HEK293 (cell line): Measurements from ENCODE around the gene KRAS.
A peak's percentile ranks its signal among the peaks of the same experiment; 100 is the strongest.

Source experiments
- CTCF ChIA-PET: fragments of 350-600 bp; formaldehyde crosslinking; extraction: SDS; loops from one replicate; lab custom pipeline; 2021; ENCODE audit warnings: antibody characterized with exemption; lab: Yijun Ruan, JAX
- POLR2A ChIA-PET: fragments of 300-600 bp; formaldehyde crosslinking; extraction: SDS; loops from one replicate; lab custom pipeline; 2020; ENCODE audit warnings: antibody characterized with exemption, inconsistent platforms; lab: Yijun Ruan, JAX
- H3K27ac ChIP-seq: fragments of 200-500 bp; sonication (Bioruptor generic); 2 replicates; pipeline ENCODE4 v1.5.1; 2014; ENCODE audit warnings: low read depth, low read length, control low read depth, inconsistent platforms; ENCODE audit errors: extremely low read depth
- H3K36me3 ChIP-seq, 2 experiments: fragments of 200-500 bp in 1 of 2; sonication (Bioruptor generic) in 1 of 2; 1 replicate in 1 of 2; 2 replicates in 1 of 2; pipeline ENCODE4 v1.5.1; 2014 to 2017; ENCODE audit warnings: inconsistent platforms in 2 of 2, low read length in 2 of 2; ENCODE audit not compliant: control insufficient read depth in 2 of 2, insufficient read depth in 1 of 2
- H3K4me1 ChIP-seq: fragments of 200-500 bp; sonication (Bioruptor generic); 2 replicates; pipeline ENCODE4 v1.5.1; 2014; ENCODE audit warnings: mild to moderate bottlenecking, low read length, inconsistent platforms; ENCODE audit not compliant: control insufficient read depth, insufficient read depth
- H3K4me3 ChIP-seq: 2 replicates; pipeline ENCODE4 v1.5.1; 2011; ENCODE audit warnings: low read depth, mild to moderate bottlenecking, control low read depth, low read length, moderate library complexity
- H3K9me3 ChIP-seq: fragments of 200-500 bp; sonication (Bioruptor generic); 2 replicates; pipeline ENCODE4 v1.5.1; 2014; ENCODE audit warnings: low read depth, low read length, inconsistent platforms; ENCODE audit not compliant: control insufficient read depth, insufficient read depth
- PRDM1 ChIP-seq: fragments of 450-650 bp; formaldehyde crosslinking; IDR thresholded peaks from 2 replicates; pipeline ENCODE4; 2016; ENCODE audit warnings: missing biosample characterization, missing genetic modification characterization
- RBAK ChIP-seq: fragments of 450-650 bp; formaldehyde crosslinking; IDR thresholded peaks from 2 replicates; pipeline ENCODE4 v1.5.1; 2016; ENCODE audit warnings: missing biosample characterization, missing genetic modification characterization
- REPIN1 ChIP-seq: fragments of 450-650 bp; formaldehyde crosslinking; IDR thresholded peaks from 2 replicates; pipeline ENCODE4 v1.5.1; 2017; ENCODE audit warnings: missing biosample characterization, missing genetic modification characterization, low read depth
- SCRT2 ChIP-seq: fragments of 450-650 bp; formaldehyde crosslinking; IDR thresholded peaks from 2 replicates; pipeline ENCODE4 v1.5.1; 2016; ENCODE audit warnings: missing biosample characterization, missing genetic modification characterization
- YY1 ChIP-seq: fragments of 450-650 bp; formaldehyde crosslinking; IDR thresholded peaks from 2 replicates; pipeline ENCODE4 v1.5.1; 2018; ENCODE audit warnings: missing biosample characterization, missing genetic modification characterization
- ZNF114 ChIP-seq: fragments of 450-650 bp; formaldehyde crosslinking; IDR thresholded peaks from 2 replicates; pipeline ENCODE4 v1.5.0; 2017; ENCODE audit warnings: missing biosample characterization, missing genetic modification characterization
- ZNF157 ChIP-seq: fragments of 450-650 bp; formaldehyde crosslinking; IDR thresholded peaks from 2 replicates; pipeline ENCODE4 v1.5.1; 2016; ENCODE audit warnings: missing biosample characterization, missing genetic modification characterization
- ZNF211 ChIP-seq: fragments of 450-650 bp; formaldehyde crosslinking; IDR thresholded peaks from 2 replicates; pipeline ENCODE4 v1.5.1; 2016; ENCODE audit warnings: low read depth, missing biosample characterization, missing genetic modification characterization
- ZNF266 ChIP-seq: fragments of 450-650 bp; formaldehyde crosslinking; IDR thresholded peaks from 2 replicates; pipeline ENCODE4 v1.5.1; 2016; ENCODE audit warnings: missing biosample characterization, missing genetic modification characterization, low read depth
- ZNF324 ChIP-seq: fragments of 450-650 bp; formaldehyde crosslinking; IDR thresholded peaks from 2 replicates; pipeline ENCODE4 v1.5.1; 2016; ENCODE audit warnings: missing biosample characterization, missing genetic modification characterization
- ZNF366 ChIP-seq: fragments of 450-650 bp; formaldehyde crosslinking; conservative IDR thresholded peaks from 2 replicates; pipeline ENCODE4 v1.5.1; 2016; ENCODE audit warnings: missing biosample characterization, missing genetic modification characterization
- ZNF548 ChIP-seq: fragments of 450-650 bp; formaldehyde crosslinking; IDR thresholded peaks from 2 replicates; pipeline ENCODE4 v1.5.1; 2016; ENCODE audit warnings: missing biosample characterization, missing genetic modification characterization
- ZNF664 ChIP-seq: fragments of 450-650 bp; formaldehyde crosslinking; IDR thresholded peaks from 2 replicates; pipeline ENCODE4 v1.5.1; 2016; ENCODE audit warnings: missing biosample characterization, missing genetic modification characterization
- ZNF677 ChIP-seq: fragments of 450-650 bp; IDR thresholded peaks from 2 replicates; pipeline ENCODE4 v1.5.0; 2018; ENCODE audit warnings: missing biosample characterization, mild to moderate bottlenecking, missing genetic modification characterization, moderate library complexity
- ZSCAN30 ChIP-seq: fragments of 450-650 bp; IDR thresholded peaks from 2 replicates; pipeline ENCODE4 v1.5.1; 2018; ENCODE audit warnings: missing biosample characterization, mild to moderate bottlenecking, missing genetic modification characterization, moderate library complexity
- ZXDB ChIP-seq: fragments of 450-650 bp; formaldehyde crosslinking; IDR thresholded peaks from 2 replicates; pipeline ENCODE4 v1.5.1; 2016; ENCODE audit warnings: missing biosample characterization, missing genetic modification characterization
- TF ChIP-seq, protein P1 (sequence below): fragments of 450-650 bp; IDR thresholded peaks from 2 replicates; pipeline ENCODE4 v1.5.1; 2018; ENCODE audit warnings: missing biosample characterization, missing genetic modification characterization
- TF ChIP-seq, protein P2 (sequence below): fragments of 450-650 bp; formaldehyde crosslinking; IDR thresholded peaks from 2 replicates; pipeline ENCODE4 v1.5.1; 2017; ENCODE audit warnings: missing biosample characterization, missing genetic modification characterization
- TF ChIP-seq, protein P3 (sequence below): fragments of 450-650 bp; formaldehyde crosslinking; IDR thresholded peaks from 2 replicates; pipeline ENCODE4; 2016; ENCODE audit warnings: missing biosample characterization, missing genetic modification characterization
- TF ChIP-seq, protein P4 (sequence below): sonication (generic); formaldehyde crosslinking; IDR thresholded peaks from 2 replicates; pipeline ENCODE4 v1.8.1; 2022; ENCODE audit warnings: mild to moderate bottlenecking, moderate library complexity, missing genetic modification reagents
- TF ChIP-seq, protein P5 (sequence below): fragments of 450-650 bp; IDR thresholded peaks from 2 replicates; pipeline ENCODE4 v1.5.1; 2018; ENCODE audit warnings: missing biosample characterization, mild to moderate bottlenecking, missing genetic modification characterization
- TF ChIP-seq, protein P6 (sequence below): fragments of 450-650 bp; formaldehyde crosslinking; IDR thresholded peaks from 2 replicates; pipeline ENCODE4 v1.5.1; 2016; ENCODE audit warnings: missing biosample characterization, missing genetic modification characterization
- TF ChIP-seq, protein P7 (sequence below): fragments of 450-650 bp; formaldehyde crosslinking; IDR thresholded peaks from 2 replicates; pipeline ENCODE4 v1.5.1; 2017; ENCODE audit warnings: missing biosample characterization, missing genetic modification characterization

Gene KRAS

DNA sequence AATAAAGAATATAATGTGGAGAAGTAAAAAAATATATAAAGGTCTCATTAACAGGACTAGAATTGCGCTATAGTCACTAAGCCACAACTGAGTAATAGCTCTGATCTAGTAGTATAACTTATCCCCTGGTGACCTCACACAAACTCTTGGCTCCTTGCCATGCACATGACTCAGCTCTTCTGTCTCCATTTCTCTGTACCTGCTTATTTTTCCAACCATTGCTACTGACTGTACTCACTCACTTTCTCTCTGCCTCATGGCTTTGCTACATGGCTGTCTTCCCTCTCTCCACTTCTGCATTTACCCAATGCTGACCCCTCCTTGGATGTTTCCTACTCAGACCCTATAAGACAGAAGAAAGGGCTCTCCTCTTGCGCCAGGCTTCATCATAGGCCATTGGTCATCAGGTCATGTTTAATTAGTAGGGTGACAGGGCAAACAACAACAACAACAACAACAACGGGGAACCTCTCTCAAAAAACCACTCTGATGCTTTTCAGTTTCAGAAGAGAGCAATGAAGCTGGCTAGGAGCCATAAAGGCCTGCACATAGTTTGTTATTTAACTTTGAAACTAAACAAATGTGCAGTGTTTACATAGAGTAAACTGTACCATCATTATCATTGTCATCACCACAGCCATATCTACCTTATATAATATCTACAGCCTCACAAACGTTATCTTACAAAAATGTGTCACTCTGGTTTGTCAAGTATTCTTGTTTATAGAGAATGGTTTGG is 25.6 kb upstream of the KRAS start (continued):
- TF ChIP-seq YY1 (no peak), ZXDB (tag by site-specific recombination) (no peak), ZNF366 (tag by site-specific recombination) (peak; percentile 89), ZNF266 (tag by site-specific recombination) (no peak), RBAK (peak; percentile 13; the same call in 1 of the 2 replicates), ZNF664 (tag by site-specific recombination) (0 out of 2 replicates have a peak, but pooled peaks have one; percentile 20), ZNF548 (tag by site-specific recombination) (no peak), ZSCAN30 (tag by site-specific recombination) (no peak), REPIN1 (tag by site-specific recombination) (no peak), ZNF211 (tag by site-specific recombination) (no peak), ZNF114 (tag by site-specific recombination) (no peak), PRDM1 (tag by site-specific recombination) (peak; percentile 95)
- TF ChIP-seq, protein P1, sequence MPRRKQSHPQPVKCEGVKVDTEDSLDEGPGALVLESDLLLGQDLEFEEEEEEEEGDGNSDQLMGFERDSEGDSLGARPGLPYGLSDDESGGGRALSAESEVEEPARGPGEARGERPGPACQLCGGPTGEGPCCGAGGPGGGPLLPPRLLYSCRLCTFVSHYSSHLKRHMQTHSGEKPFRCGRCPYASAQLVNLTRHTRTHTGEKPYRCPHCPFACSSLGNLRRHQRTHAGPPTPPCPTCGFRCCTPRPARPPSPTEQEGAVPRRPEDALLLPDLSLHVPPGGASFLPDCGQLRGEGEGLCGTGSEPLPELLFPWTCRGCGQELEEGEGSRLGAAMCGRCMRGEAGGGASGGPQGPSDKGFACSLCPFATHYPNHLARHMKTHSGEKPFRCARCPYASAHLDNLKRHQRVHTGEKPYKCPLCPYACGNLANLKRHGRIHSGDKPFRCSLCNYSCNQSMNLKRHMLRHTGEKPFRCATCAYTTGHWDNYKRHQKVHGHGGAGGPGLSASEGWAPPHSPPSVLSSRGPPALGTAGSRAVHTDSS (tag by site-specific recombination), result no peak
- TF ChIP-seq, protein P2, sequence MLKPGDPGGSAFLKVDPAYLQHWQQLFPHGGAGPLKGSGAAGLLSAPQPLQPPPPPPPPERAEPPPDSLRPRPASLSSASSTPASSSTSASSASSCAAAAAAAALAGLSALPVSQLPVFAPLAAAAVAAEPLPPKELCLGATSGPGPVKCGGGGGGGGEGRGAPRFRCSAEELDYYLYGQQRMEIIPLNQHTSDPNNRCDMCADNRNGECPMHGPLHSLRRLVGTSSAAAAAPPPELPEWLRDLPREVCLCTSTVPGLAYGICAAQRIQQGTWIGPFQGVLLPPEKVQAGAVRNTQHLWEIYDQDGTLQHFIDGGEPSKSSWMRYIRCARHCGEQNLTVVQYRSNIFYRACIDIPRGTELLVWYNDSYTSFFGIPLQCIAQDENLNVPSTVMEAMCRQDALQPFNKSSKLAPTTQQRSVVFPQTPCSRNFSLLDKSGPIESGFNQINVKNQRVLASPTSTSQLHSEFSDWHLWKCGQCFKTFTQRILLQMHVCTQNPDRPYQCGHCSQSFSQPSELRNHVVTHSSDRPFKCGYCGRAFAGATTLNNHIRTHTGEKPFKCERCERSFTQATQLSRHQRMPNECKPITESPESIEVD, result peak; percentile 60

DNA sequence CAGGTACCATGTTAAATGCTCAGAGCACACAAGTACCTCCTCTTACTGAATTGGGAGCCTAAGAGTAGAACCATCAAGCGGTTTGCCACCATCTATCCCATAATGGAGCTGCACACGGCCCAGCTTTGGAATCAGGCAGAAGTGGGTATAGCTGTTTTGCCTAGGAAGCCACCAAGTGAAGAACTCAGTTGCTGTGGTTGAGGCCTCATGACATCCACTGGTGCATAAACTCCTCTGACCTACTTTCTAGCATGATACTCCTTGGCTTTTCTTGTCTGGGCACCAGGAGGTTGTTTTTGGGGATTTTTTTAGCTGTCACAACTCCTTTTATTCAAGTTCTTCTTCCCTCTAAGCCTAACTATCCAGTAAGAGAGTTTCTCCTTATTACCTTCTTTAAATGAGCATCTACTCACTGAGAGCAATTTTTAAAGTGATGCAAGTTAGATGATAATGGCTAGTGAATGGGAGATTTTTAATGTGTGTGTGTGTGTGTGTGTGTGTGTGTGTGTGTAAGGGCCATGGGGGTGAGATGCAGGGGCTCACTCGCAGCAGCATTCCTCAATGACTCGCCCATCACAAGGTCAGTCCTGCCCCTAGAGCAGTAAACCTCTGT is 20.9 kb upstream of the KRAS start:
- Histone ChIP-seq H3K36me3 (no peaks in the 10 kb centered on the region), H3K4me1 (peaks cover 4% of the 10 kb centered on the region), H3K27ac (no peak overlapping the region), H3K4me3 (no peak overlapping the region), H3K9me3 (no peaks in the 10 kb centered on the region)
- POLR2A ChIA-PET, result no interaction called here
- CTCF ChIA-PET, result interaction anchor here (0.6 to 0.7 kb wide), 2 partner anchors 110 to 311 kb away, joined by 3 read pairs; no protein-coding TSS in a partner anchor
- TF ChIP-seq, protein P3, sequence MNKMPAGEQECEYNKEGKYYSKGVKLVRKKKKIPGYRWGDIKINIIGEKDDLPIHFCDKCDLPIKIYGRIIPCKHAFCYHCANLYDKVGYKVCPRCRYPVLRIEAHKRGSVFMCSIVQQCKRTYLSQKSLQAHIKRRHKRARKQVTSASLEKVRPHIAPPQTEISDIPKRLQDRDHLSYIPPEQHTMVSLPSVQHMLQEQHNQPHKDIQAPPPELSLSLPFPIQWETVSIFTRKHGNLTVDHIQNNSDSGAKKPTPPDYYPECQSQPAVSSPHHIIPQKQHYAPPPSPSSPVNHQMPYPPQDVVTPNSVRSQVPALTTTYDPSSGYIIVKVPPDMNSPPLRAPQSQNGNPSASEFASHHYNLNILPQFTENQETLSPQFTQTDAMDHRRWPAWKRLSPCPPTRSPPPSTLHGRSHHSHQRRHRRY (tag by site-specific recombination), result no peak
- TF ChIP-seq, protein P4, sequence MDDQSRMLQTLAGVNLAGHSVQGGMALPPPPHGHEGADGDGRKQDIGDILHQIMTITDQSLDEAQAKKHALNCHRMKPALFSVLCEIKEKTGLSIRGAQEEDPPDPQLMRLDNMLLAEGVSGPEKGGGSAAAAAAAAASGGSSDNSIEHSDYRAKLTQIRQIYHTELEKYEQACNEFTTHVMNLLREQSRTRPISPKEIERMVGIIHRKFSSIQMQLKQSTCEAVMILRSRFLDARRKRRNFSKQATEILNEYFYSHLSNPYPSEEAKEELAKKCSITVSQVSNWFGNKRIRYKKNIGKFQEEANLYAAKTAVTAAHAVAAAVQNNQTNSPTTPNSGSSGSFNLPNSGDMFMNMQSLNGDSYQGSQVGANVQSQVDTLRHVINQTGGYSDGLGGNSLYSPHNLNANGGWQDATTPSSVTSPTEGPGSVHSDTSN (CRISPR knock-in tag), result no peak
- TF ChIP-seq, protein P5, sequence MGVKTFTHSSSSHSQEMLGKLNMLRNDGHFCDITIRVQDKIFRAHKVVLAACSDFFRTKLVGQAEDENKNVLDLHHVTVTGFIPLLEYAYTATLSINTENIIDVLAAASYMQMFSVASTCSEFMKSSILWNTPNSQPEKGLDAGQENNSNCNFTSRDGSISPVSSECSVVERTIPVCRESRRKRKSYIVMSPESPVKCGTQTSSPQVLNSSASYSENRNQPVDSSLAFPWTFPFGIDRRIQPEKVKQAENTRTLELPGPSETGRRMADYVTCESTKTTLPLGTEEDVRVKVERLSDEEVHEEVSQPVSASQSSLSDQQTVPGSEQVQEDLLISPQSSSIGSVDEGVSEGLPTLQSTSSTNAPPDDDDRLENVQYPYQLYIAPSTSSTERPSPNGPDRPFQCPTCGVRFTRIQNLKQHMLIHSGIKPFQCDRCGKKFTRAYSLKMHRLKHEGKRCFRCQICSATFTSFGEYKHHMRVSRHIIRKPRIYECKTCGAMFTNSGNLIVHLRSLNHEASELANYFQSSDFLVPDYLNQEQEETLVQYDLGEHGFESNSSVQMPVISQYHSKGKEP (tag by site-specific recombination), result no peak
- TF ChIP-seq ZNF324 (tag by site-specific recombination) (no peak), ZNF664 (tag by site-specific recombination) (peak; percentile 92), ZNF677 (tag by site-specific recombination) (no peak), SCRT2 (tag by site-specific recombination) (no peak), ZNF157 (tag by site-specific recombination) (no peak)
- TF ChIP-seq, protein P6, sequence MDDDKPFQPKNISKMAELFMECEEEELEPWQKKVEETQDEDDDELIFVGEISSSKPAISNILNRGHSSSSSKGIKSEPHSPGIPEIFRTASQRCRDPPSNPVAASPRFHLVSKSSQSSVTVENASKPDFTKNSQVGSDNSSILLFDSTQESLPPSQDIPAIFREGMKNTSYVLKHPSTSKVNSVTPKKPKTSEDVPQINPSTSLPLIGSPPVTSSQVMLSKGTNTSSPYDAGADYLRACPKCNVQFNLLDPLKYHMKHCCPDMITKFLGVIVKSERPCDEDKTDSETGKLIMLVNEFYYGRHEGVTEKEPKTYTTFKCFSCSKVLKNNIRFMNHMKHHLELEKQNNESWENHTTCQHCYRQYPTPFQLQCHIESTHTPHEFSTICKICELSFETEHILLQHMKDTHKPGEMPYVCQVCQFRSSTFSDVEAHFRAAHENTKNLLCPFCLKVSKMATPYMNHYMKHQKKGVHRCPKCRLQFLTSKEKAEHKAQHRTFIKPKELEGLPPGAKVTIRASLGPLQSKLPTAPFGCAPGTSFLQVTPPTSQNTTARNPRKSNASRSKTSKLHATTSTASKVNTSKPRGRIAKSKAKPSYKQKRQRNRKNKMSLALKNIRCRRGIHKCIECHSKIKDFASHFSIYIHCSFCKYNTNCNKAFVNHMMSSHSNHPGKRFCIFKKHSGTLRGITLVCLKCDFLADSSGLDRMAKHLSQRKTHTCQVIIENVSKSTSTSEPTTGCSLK (tag by site-specific recombination), result no peak
- TF ChIP-seq, protein P2, result no peak
- TF ChIP-seq, protein P7, sequence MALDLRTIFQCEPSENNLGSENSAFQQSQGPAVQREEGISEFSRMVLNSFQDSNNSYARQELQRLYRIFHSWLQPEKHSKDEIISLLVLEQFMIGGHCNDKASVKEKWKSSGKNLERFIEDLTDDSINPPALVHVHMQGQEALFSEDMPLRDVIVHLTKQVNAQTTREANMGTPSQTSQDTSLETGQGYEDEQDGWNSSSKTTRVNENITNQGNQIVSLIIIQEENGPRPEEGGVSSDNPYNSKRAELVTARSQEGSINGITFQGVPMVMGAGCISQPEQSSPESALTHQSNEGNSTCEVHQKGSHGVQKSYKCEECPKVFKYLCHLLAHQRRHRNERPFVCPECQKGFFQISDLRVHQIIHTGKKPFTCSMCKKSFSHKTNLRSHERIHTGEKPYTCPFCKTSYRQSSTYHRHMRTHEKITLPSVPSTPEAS, result peak; percentile 42; the same call in 1 of the 2 replicates
